Astrocyte (in vitro differentiated cells and primary cell): Measurements from ENCODE around the gene FAM117A. TPM values are rescaled to one million over a fixed set of nuclear protein-coding genes. Genes with fewer than 3 reads are reported as not detected.
A peak's percentile ranks its signal among the peaks of the same experiment; 100 is the strongest.

Source experiments
- DNase-seq: peaks from one replicate; pipeline ENCODE4 v3.0.0-alpha.2; 2010; ENCODE audit warnings: low read depth
- FAIRE-seq: peaks from 2 replicates; lab custom pipeline; 2011; peaks lifted over from hg19 to GRCh38; lab: Jason Lieb, UNC
- H2AFZ ChIP-seq: 2 replicates; pipeline ENCODE4 v1.6.0; 2012; ENCODE audit warnings: low read depth, low read length, inconsistent platforms
- H3K27ac ChIP-seq: 2 replicates; pipeline ENCODE4 v1.5.1; 2011; ENCODE audit warnings: low read depth, low read length, inconsistent platforms
- H3K27me3 ChIP-seq: 2 replicates; pipeline ENCODE4 v1.6.0; 2011; ENCODE audit warnings: low read length, inconsistent platforms; ENCODE audit not compliant: insufficient read depth
- H3K36me3 ChIP-seq: 2 replicates; pipeline ENCODE4 v1.5.1; 2011; ENCODE audit warnings: low read length, inconsistent platforms; ENCODE audit not compliant: insufficient read depth
- H3K4me1 ChIP-seq: 2 replicates; pipeline ENCODE4 v1.5.1; 2011; ENCODE audit warnings: low read length, inconsistent platforms; ENCODE audit not compliant: insufficient read depth
- H3K4me2 ChIP-seq: 2 replicates; pipeline ENCODE4 v1.6.0; 2012; ENCODE audit warnings: low read length, inconsistent platforms
- H3K4me3 ChIP-seq: 2 replicates; pipeline ENCODE4 v1.5.1; 2011; ENCODE audit warnings: low read depth, mild to moderate bottlenecking, low read length, inconsistent platforms; ENCODE audit not compliant: insufficient read depth
- H3K79me2 ChIP-seq: 2 replicates; pipeline ENCODE4 v1.6.0; 2012; ENCODE audit warnings: mild to moderate bottlenecking, low read length, inconsistent platforms; ENCODE audit not compliant: insufficient read depth
- H3K9ac ChIP-seq: 2 replicates; pipeline ENCODE4 v1.6.0; 2012; ENCODE audit warnings: mild to moderate bottlenecking, low read length, inconsistent platforms
- H3K9me3 ChIP-seq: 2 replicates; pipeline ENCODE4 v1.5.1; 2012; ENCODE audit warnings: low read depth, mild to moderate bottlenecking, low read length, inconsistent platforms; ENCODE audit not compliant: insufficient read depth
- H4K20me1 ChIP-seq: 2 replicates; pipeline ENCODE4 v1.6.0; 2012; ENCODE audit warnings: low read length, inconsistent platforms; ENCODE audit not compliant: insufficient read depth
- H3K27ac Mint-ChIP-seq: one replicate; pipeline ENCODE4 v1.8.0; 2021; ENCODE audit warnings: mild to moderate bottlenecking, mixed read lengths; ENCODE audit not compliant: unreplicated experiment
- H3K27me3 Mint-ChIP-seq: one replicate; pipeline ENCODE4 v1.8.0; 2021; ENCODE audit warnings: low read depth, mixed read lengths; ENCODE audit not compliant: unreplicated experiment
- H3K36me3 Mint-ChIP-seq: one replicate; pipeline ENCODE4 v1.8.0; 2021; ENCODE audit warnings: low read depth, mixed read lengths; ENCODE audit not compliant: unreplicated experiment
- H3K4me1 Mint-ChIP-seq: one replicate; pipeline ENCODE4 v1.8.0; 2021; ENCODE audit warnings: low read depth, mixed read lengths; ENCODE audit not compliant: unreplicated experiment
- H3K4me3 Mint-ChIP-seq: one replicate; pipeline ENCODE4 v1.8.0; 2021; ENCODE audit warnings: mild to moderate bottlenecking, moderate library complexity, mixed read lengths; ENCODE audit not compliant: unreplicated experiment
- H3K9me3 Mint-ChIP-seq: one replicate; pipeline ENCODE4 v1.8.0; 2021; ENCODE audit warnings: mild to moderate bottlenecking, mixed read lengths; ENCODE audit not compliant: unreplicated experiment
- EZH2 ChIP-seq: IDR thresholded peaks from 2 replicates; pipeline ENCODE4 v1.6.1; 2012; ENCODE audit warnings: mild to moderate bottlenecking, low read length, inconsistent platforms; ENCODE audit not compliant: insufficient read depth
- total RNA-seq: library from RNA; stranded (reverse); gene quantifications from 2 replicates; pipeline ENCODE4 v1.2.1, GENCODE V29; 2021
- TF ChIP-seq, protein P1 (sequence below): IDR thresholded peaks from 2 replicates; pipeline ENCODE4 v1.5.1; 2011; ENCODE audit warnings: low read depth, mild to moderate bottlenecking, inconsistent platforms, low read length, moderate library complexity; ENCODE audit not compliant: insufficient read depth

The FAM117A gene
- total RNA-seq, 1 donor from 2014 or later = 8.0 TPM

- Histone ChIP-seq H3K27ac (no peak overlapping the region), H3K9me3 (no peaks in the 10 kb centered on the region), H3K79me2 (no peaks in the 10 kb centered on the region), H2AFZ (no peak overlapping the region), H3K9ac (no peak overlapping the region), H3K4me1 (no peaks in the 10 kb centered on the region), H3K36me3 (no peaks in the 10 kb centered on the region), H3K4me3 (no peak overlapping the region), H3K4me2 (no peak overlapping the region), H3K27me3 (no peaks in the 10 kb centered on the region), H4K20me1 (peaks cover 4% of the 10 kb centered on the region)
- H3K27me3 Mint-ChIP-seq = no peaks in the 10 kb centered on the region
- H3K9me3 Mint-ChIP-seq = peaks cover 2% of the 10 kb centered on the region
- no peak overlapping the region for H3K4me3 Mint-ChIP-seq
- no peak overlapping the region for H3K27ac Mint-ChIP-seq
- DNase-seq (peak; percentile 25), FAIRE-seq (no peak)
- peaks cover 5% of the 10 kb centered on the region for H3K36me3 Mint-ChIP-seq
- TF ChIP-seq, protein P1, sequence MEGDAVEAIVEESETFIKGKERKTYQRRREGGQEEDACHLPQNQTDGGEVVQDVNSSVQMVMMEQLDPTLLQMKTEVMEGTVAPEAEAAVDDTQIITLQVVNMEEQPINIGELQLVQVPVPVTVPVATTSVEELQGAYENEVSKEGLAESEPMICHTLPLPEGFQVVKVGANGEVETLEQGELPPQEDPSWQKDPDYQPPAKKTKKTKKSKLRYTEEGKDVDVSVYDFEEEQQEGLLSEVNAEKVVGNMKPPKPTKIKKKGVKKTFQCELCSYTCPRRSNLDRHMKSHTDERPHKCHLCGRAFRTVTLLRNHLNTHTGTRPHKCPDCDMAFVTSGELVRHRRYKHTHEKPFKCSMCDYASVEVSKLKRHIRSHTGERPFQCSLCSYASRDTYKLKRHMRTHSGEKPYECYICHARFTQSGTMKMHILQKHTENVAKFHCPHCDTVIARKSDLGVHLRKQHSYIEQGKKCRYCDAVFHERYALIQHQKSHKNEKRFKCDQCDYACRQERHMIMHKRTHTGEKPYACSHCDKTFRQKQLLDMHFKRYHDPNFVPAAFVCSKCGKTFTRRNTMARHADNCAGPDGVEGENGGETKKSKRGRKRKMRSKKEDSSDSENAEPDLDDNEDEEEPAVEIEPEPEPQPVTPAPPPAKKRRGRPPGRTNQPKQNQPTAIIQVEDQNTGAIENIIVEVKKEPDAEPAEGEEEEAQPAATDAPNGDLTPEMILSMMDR = no peak
- TF ChIP-seq EZH2 = no peak
- peaks cover 17% of the 10 kb centered on the region for H3K4me1 Mint-ChIP-seq
Measured at GRCh38 chr17:49742166-49742638, 21.7 kb downstream of the FAM117A start.

DNA sequence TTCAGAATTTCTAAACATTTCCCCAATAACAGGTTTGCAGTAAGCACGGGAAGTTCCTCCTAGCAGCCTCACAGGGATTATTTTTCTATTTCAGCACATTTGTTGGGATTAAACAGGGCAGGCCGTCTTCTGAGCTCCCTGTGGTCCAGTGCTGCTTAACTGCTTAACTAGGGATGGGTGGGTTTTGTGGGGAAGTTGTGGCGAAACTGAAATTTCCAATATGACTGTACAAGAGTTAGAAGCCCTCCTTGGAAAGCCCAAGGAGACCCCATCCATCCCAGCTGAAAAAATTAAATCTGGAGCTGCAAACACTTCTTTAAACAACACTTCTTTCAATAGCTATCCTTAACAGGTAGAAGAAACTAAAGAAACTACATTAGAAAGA, 22.2 kb downstream of the FAM117A start:
- Histone ChIP-seq H3K4me3 (no peak overlapping the region), H3K36me3 (no peaks in the 10 kb centered on the region), H3K27ac (no peak overlapping the region), H4K20me1 (peaks cover 4% of the 10 kb centered on the region), H3K9ac (no peak overlapping the region), H3K4me2 (no peak overlapping the region), H2AFZ (no peak overlapping the region), H3K79me2 (no peaks in the 10 kb centered on the region), H3K27me3 (no peaks in the 10 kb centered on the region), H3K9me3 (no peaks in the 10 kb centered on the region), H3K4me1 (no peaks in the 10 kb centered on the region)
- no peaks in the 10 kb centered on the region for H3K27me3 Mint-ChIP-seq
- peaks cover 2% of the 10 kb centered on the region for H3K9me3 Mint-ChIP-seq
- peaks cover 15% of the 10 kb centered on the region for H3K4me1 Mint-ChIP-seq
- DNase-seq = no peak
- no peak for FAIRE-seq
- TF ChIP-seq EZH2 = no peak
- TF ChIP-seq, protein P1 = no peak
- no peak overlapping the region for H3K4me3 Mint-ChIP-seq
- peaks cover 5% of the 10 kb centered on the region for H3K36me3 Mint-ChIP-seq
- H3K27ac Mint-ChIP-seq = no peak overlapping the region

DNA sequence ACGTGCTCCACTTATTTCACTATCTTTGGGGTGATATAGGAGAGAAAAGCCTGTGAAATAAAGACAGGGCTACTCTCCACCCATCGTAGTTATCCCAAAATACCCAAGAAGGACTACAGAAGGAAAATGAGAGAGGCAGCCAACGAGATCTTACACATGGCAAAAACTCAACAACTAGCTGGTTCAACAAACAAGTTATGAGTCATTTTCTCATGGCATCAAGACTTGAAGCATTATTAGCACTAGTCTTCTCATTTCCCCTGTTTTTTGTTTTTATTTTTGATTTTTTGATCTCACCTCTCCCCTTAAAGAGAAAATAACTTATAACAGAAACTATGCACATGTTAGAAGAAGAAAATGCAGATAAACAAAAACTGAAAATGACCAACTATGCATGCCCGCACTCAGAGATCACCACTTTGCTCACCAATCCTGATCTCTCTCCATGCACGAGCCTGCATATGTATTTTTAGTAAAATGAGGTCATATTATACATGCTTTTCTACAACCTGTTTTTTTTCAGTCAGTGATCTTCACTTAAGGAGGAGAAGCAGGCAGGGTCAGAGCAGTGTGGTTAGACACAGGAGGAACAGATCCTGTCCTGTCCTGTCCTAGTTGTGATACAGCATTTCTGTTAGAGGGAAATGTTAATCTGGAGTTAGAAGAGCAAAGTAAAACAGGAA, 22.8 kb downstream of the FAM117A start:
- Mint-ChIP-seq H3K4me3 (no peak overlapping the region), H3K9me3 (peaks cover 2% of the 10 kb centered on the region), H3K4me1 (peaks cover 15% of the 10 kb centered on the region), H3K36me3 (peaks cover 5% of the 10 kb centered on the region), H3K27ac (no peak overlapping the region), H3K27me3 (no peaks in the 10 kb centered on the region)
- FAIRE-seq (no peak), DNase-seq (peak; percentile 20)
- Histone ChIP-seq H3K27me3 (no peaks in the 10 kb centered on the region), H2AFZ (no peak overlapping the region), H3K9ac (no peak overlapping the region), H3K4me1 (no peaks in the 10 kb centered on the region), H3K27ac (no peak overlapping the region), H4K20me1 (peaks cover 4% of the 10 kb centered on the region), H3K4me3 (no peak overlapping the region), H3K36me3 (no peaks in the 10 kb centered on the region), H3K79me2 (no peaks in the 10 kb centered on the region), H3K4me2 (no peak overlapping the region), H3K9me3 (no peaks in the 10 kb centered on the region)
- TF ChIP-seq, protein P1 = no peak
- TF ChIP-seq EZH2 = no peak
